H1 (cell line): ENCODE results near the gene HRH3. TPM values are rescaled to one million over a fixed set of nuclear protein-coding genes. Genes with fewer than 3 reads are reported as not detected.

ENCODE experiments used
- CTCF ChIA-PET: fragments of 300-600 bp; sonication (Branson Sonifier 250); formaldehyde crosslinking; loops from one replicate; lab custom pipeline; 2021; ENCODE audit not compliant: partially characterized antibody; lab: Charles Lee
- POLR2A ChIA-PET: fragments of 300-600 bp; sonication (Branson Sonifier 250); formaldehyde crosslinking; loops from one replicate; lab custom pipeline; 2021; ENCODE audit warnings: inconsistent platforms; ENCODE audit not compliant: partially characterized antibody; lab: Charles Lee
- DNase-seq, 2 experiments: peaks; one replicate each; pipeline versions ENCODE4 v3.0.0 to v3.0.0-alpha.2; 2010 to 2022; ENCODE audit warnings: low spot score in 2 of 2, low read depth in 1 of 2, mixed read lengths in 1 of 2
- FAIRE-seq: peaks from 2 replicates; lab custom pipeline; 2011; peaks lifted over from hg19 to GRCh38; lab: Jason Lieb, UNC
- H2AFZ ChIP-seq: 2 replicates; pipeline ENCODE4 v1.8.1; 2012; ENCODE audit warnings: low read length, inconsistent platforms
- H2AK5ac ChIP-seq: 2 replicates; pipeline ENCODE4 v1.6.1; 2013; ENCODE audit warnings: low read depth, low read length
- H2BK120ac ChIP-seq: replicated peaks from 2 replicates; pipeline ENCODE3; 2013; ENCODE audit warnings: low read depth, low read length, inconsistent platforms
- H2BK12ac ChIP-seq: 2 replicates; pipeline ENCODE4 v1.6.1; 2013; ENCODE audit warnings: low read depth, low read length
- H2BK15ac ChIP-seq: 2 replicates; pipeline ENCODE4 v1.6.1; 2013; ENCODE audit warnings: low read length
- H2BK20ac ChIP-seq: 2 replicates; pipeline ENCODE4 v1.6.1; 2013; ENCODE audit warnings: low read length
- H2BK5ac ChIP-seq: 2 replicates; pipeline ENCODE4 v1.6.1; 2013; ENCODE audit warnings: low read depth, low read length
- H3K14ac ChIP-seq: 2 replicates; pipeline ENCODE4 v1.6.1; 2013; ENCODE audit warnings: inconsistent platforms; ENCODE audit not compliant: insufficient read length
- H3K18ac ChIP-seq: 2 replicates; pipeline ENCODE4 v1.6.1; 2013; ENCODE audit warnings: low read length; ENCODE audit errors: extremely low read depth
- H3K23ac ChIP-seq: 2 replicates; pipeline ENCODE4 v1.6.1; 2013; ENCODE audit warnings: inconsistent platforms; ENCODE audit not compliant: insufficient read length
- H3K23me2 ChIP-seq: 2 replicates; pipeline ENCODE4 v1.6.1; 2013; ENCODE audit warnings: low read depth, low read length
- H3K27ac ChIP-seq: 2 replicates; pipeline ENCODE4 v1.6.1; 2011; ENCODE audit warnings: low read depth, low read length, inconsistent platforms
- H3K27me3 ChIP-seq, 4 experiments: replicated peaks in 1 of 4; 1 replicate in 1 of 4; 2 replicates in 3 of 4; pipeline versions ENCODE4 v1.6.1 to v1.8.1; 2011 to 2013; ENCODE audit warnings: low read length in 3 of 4, mild to moderate bottlenecking in 3 of 4, inconsistent platforms in 2 of 4, mixed read lengths in 2 of 4, moderate library complexity in 1 of 4; ENCODE audit not compliant: control insufficient read depth in 3 of 4, insufficient read depth in 3 of 4; ENCODE audit errors: extremely low read depth in 1 of 4
- H3K36me3 ChIP-seq, 4 experiments: 2 replicates each; pipeline versions ENCODE4 v1.6.1 to v1.8.1; 2011 to 2013; ENCODE audit warnings: mild to moderate bottlenecking in 4 of 4, low read length in 3 of 4, moderate library complexity in 2 of 4, control low read depth in 1 of 4, inconsistent platforms in 1 of 4; ENCODE audit not compliant: insufficient read depth in 4 of 4, control insufficient read depth in 2 of 4
- H3K4ac ChIP-seq: replicated peaks from 2 replicates; pipeline ENCODE3; 2013; ENCODE audit warnings: low read length, low read depth, mixed read lengths, inconsistent platforms; ENCODE audit not compliant: insufficient read length
- H3K4me1 ChIP-seq, 4 experiments: replicated peaks in 1 of 4; 1 replicate in 1 of 4; 2 replicates in 3 of 4; pipeline versions ENCODE4 v1.6.1 to v1.8.1; 2011 to 2013; ENCODE audit warnings: low read length in 3 of 4, inconsistent platforms in 2 of 4, mixed read lengths in 1 of 4; ENCODE audit not compliant: insufficient read depth in 4 of 4, control insufficient read depth in 3 of 4
- H3K4me2 ChIP-seq, 2 experiments: 2 replicates each; pipeline versions ENCODE4 v1.6.1 to v1.8.1; 2011 to 2013; ENCODE audit warnings: low read depth in 2 of 2, low read length in 2 of 2, control low read depth in 1 of 2, inconsistent platforms in 1 of 2, mild to moderate bottlenecking in 1 of 2; ENCODE audit not compliant: insufficient read depth in 1 of 2
- H3K4me3 ChIP-seq, 4 experiments: fragments of 200-600, 300-600 bp in 1 of 4; sonication (generic), shearing (Covaris generic), sonication (Bioruptor Twin) in 1 of 4; 2 replicates each; pipeline versions ENCODE4 v1.5.1 to v1.8.1; 2011 to 2016; ENCODE audit warnings: low read length in 4 of 4, low read depth in 3 of 4, control low read depth in 2 of 4, inconsistent platforms in 2 of 4, mild to moderate bottlenecking in 2 of 4, mixed read lengths in 1 of 4, moderate library complexity in 1 of 4; ENCODE audit not compliant: insufficient read depth in 2 of 4; ENCODE audit errors: extremely low read depth in 1 of 4
- H3K56ac ChIP-seq: replicated peaks from 2 replicates; pipeline ENCODE3; 2013; ENCODE audit warnings: low read depth, mild to moderate bottlenecking, mixed read lengths, low read length, inconsistent platforms; ENCODE audit not compliant: insufficient read length
- H3K79me1 ChIP-seq: 2 replicates; pipeline ENCODE4 v1.6.1; 2013; ENCODE audit warnings: low read depth, low read length, control low read depth
- H3K79me2 ChIP-seq, 2 experiments: 2 replicates each; pipeline versions ENCODE4 v1.6.1 to v1.8.1; 2012 to 2013; ENCODE audit warnings: low read length in 2 of 2, mild to moderate bottlenecking in 2 of 2, inconsistent platforms in 1 of 2; ENCODE audit not compliant: insufficient read depth in 2 of 2, control insufficient read depth in 1 of 2
- H3K9ac ChIP-seq, 4 experiments: replicated peaks in 1 of 4; 1 replicate in 1 of 4; 2 replicates in 3 of 4; pipeline versions ENCODE4 v1.6.1 to v1.8.1; 2011 to 2013; ENCODE audit warnings: low read depth in 3 of 4, low read length in 3 of 4, control low read depth in 2 of 4, mild to moderate bottlenecking in 2 of 4, moderate library complexity in 2 of 4, inconsistent platforms in 1 of 4; ENCODE audit errors: extremely low read depth in 1 of 4
- H3K9me3 ChIP-seq, 2 experiments: 2 replicates each; pipeline versions ENCODE4 v1.6.1 to v1.8.1; 2012 to 2013; ENCODE audit warnings: mild to moderate bottlenecking in 2 of 2, moderate library complexity in 2 of 2, control low read depth in 1 of 2, inconsistent platforms in 1 of 2, low read depth in 1 of 2, low read length in 1 of 2, mixed read lengths in 1 of 2; ENCODE audit not compliant: insufficient read depth in 2 of 2
- H4K20me1 ChIP-seq, 2 experiments: replicated peaks in 1 of 2; 2 replicates each; pipeline versions ENCODE3 to v1.8.1; 2011 to 2013; ENCODE audit warnings: inconsistent platforms in 2 of 2, low read length in 2 of 2, mild to moderate bottlenecking in 1 of 2; ENCODE audit not compliant: insufficient read depth in 2 of 2, control insufficient read depth in 1 of 2
- H4K5ac ChIP-seq: 2 replicates; pipeline ENCODE4 v1.6.1; 2013; ENCODE audit warnings: low read length, low read depth, mixed read lengths, inconsistent platforms; ENCODE audit not compliant: insufficient read length
- H4K8ac ChIP-seq: 2 replicates; pipeline ENCODE4 v1.8.0; 2013; ENCODE audit warnings: mild to moderate bottlenecking, moderate library complexity, low read length, inconsistent platforms; ENCODE audit not compliant: insufficient read depth; ENCODE audit errors: extremely low read depth
- H4K91ac ChIP-seq: replicated peaks from 2 replicates; pipeline ENCODE3; 2013; ENCODE audit warnings: low read length, mixed read lengths, inconsistent platforms; ENCODE audit not compliant: insufficient read length
- CEBPB ChIP-seq: IDR thresholded peaks from 2 replicates; pipeline ENCODE4 v1.6.1; 2012; ENCODE audit warnings: low read depth, low read length
- HDAC6 ChIP-seq: IDR thresholded peaks from one replicate; pipeline ENCODE4 v1.7.1; 2012; ENCODE audit warnings: low read depth, mild to moderate bottlenecking, inconsistent platforms, low read length, moderate library complexity
- RNF2 ChIP-seq: fragments of 200-900, 300-1000 bp; sonication (generic); IDR thresholded peaks from 2 replicates; pipeline ENCODE4 v1.7.1; 2016; ENCODE audit warnings: borderline replicate concordance, low read depth, mild to moderate bottlenecking, antibody characterized with exemption, low read length; ENCODE audit not compliant: poor library complexity, severe bottlenecking; ENCODE audit errors: missing control alignments
- RXRA ChIP-seq: IDR thresholded peaks from 2 replicates; pipeline ENCODE4 v1.6.1; 2011; ENCODE audit warnings: low read depth, mild to moderate bottlenecking, low read length, moderate library complexity; ENCODE audit not compliant: insufficient read depth
- TEAD4 ChIP-seq: IDR thresholded peaks from 2 replicates; pipeline ENCODE4 v1.6.1; 2012; ENCODE audit warnings: low read depth, low read length, inconsistent platforms, mixed read lengths
- WGBS, 2 experiments: shearing (Covaris generic) in 1 of 2; methylation state at CpG; one replicate each; pipeline versions ENCODE4 v1.1.6 to v1.1.7; 2013 to 2015; ENCODE audit warnings: low lambda C conversion rate in 2 of 2, mixed read lengths in 2 of 2, inconsistent platforms in 1 of 2, low coverage in 1 of 2, missing lambda C conversion rate in 1 of 2; ENCODE audit not compliant: insufficient replicate concordance in 2 of 2, insufficient coverage in 1 of 2, insufficient read length in 1 of 2; ENCODE audit errors: extremely low coverage in 1 of 2, missing lambda C conversion rate in 1 of 2; 5-methylcytosine and 5-hydroxymethylcytosine counted together
- polyA plus RNA-seq, 7 experiments: library from polyadenylated mRNA; depleted of rRNA in 3 of 7; stranded (reverse) in 5 of 7; unstranded in 2 of 7; fragments of >200 nt in 5 of 7; fragments of 200-250 nt in 2 of 7; gene quantifications; 1 replicate in 5 of 7; 2 replicates in 1 of 7; 4 replicates in 1 of 7; pipeline versions ENCODE4 v1.2.1 to v1.2.3, GENCODE V29; 2011 to 2013; ENCODE audit warnings: missing spikeins in 2 of 7, mixed read lengths in 2 of 7
- total RNA-seq: library from RNA; stranded (reverse); fragmentation: NEBNext Ultra II Directional; extraction: Animal tissue kit (Norgen Biotek cat#: 25700); gene quantifications from 2 replicates; pipeline ENCODE4 v1.2.1, GENCODE V29; 2021

HRH3 gene
- total and polyA plus RNA-seq, 2 of the 8 experiments (the other 6 are each of a cell fraction or from before 2014, with no cell fraction given), result 2.0 to 4.5 TPM

- peaks cover 11 to 52% (median 30%) of the 10 kb centered on the region in 4 experiments for H3K36me3 ChIP-seq
- no peak overlapping the region for H2BK120ac ChIP-seq
- H2BK12ac ChIP-seq, result no peak overlapping the region
- H3K56ac ChIP-seq, result no peak overlapping the region
- no peaks in the 10 kb centered on the region for H3K27me3 ChIP-seq
- no peak overlapping the region for H4K91ac ChIP-seq
- no peak overlapping the region for H4K8ac ChIP-seq
- H4K20me1 ChIP-seq, result peaks cover 4 to 24% of the 10 kb centered on the region in 2 experiments
- POLR2A ChIA-PET, result interaction anchor here (0.9 to 1.6 kb wide), 4 partner anchors 9 to 43 kb away, joined by 3 to 7 read pairs (median 4); no protein-coding TSS in a partner anchor
- H3K9ac ChIP-seq, result no peak overlapping the region
- H3K27ac ChIP-seq, result no peak overlapping the region
- H2AFZ ChIP-seq, result no peak overlapping the region
- no peak overlapping the region for H3K14ac ChIP-seq
- TF ChIP-seq HDAC6 (no peak), TEAD4 (no peak), CEBPB (peak; percentile 97), RXRA (no peak), RNF2 (no peak)
- no peak for DNase-seq
- H3K23ac ChIP-seq, result no peak overlapping the region
- no peak overlapping the region for H2BK15ac ChIP-seq
- H3K23me2 ChIP-seq, result no peaks in the 10 kb centered on the region
- H3K4ac ChIP-seq, result no peak overlapping the region
- no peak overlapping the region; the same call in 1 of the 2 replicates for H2BK5ac ChIP-seq
- CTCF ChIA-PET, result interaction anchor here (1.3 to 2.1 kb wide), 3 partner anchors 7 to 30 kb away, joined by 4 to 6 read pairs (median 6); no protein-coding TSS in a partner anchor
- FAIRE-seq, result no peak
- WGBS, 2 experiments, result 88% methylated on average over 24 of the region's 25 CpGs; no CpG with 5 or more reads in 1 of the 2 experiments
- no peaks in the 10 kb centered on the region for H3K79me2 ChIP-seq
- no peak overlapping the region for H2AK5ac ChIP-seq
- no peaks in the 10 kb centered on the region for H3K4me1 ChIP-seq
- no peaks in the 10 kb centered on the region for H3K9me3 ChIP-seq
- no peak overlapping the region for H3K4me3 ChIP-seq
- no peak overlapping the region for H2BK20ac ChIP-seq
- H4K5ac ChIP-seq, result no peak overlapping the region
- H3K79me1 ChIP-seq, result no peaks in the 10 kb centered on the region
- H3K18ac ChIP-seq, result no peak overlapping the region
- H3K4me2 ChIP-seq, result no peak overlapping the region
Measured at GRCh38 chr20:62165762-62166399, 54.2 kb downstream of the HRH3 start.
